ENCODE results near the gene CDH7. TPM values are rescaled to one million over a fixed set of nuclear protein-coding genes. Genes with fewer than 3 reads are reported as not detected.

CDH7 gene
- total RNA-seq, 1 experiment from 2014 or later: not detected

- POLR2A ChIA-PET: no interaction called here
- no peaks in the 10 kb centered on the region for H3K36me3 ChIP-seq (ENCODE audit: control insufficient read depth, insufficient read depth, low read length)
- H3K4me3 ChIP-seq (ENCODE audit: low read depth in 2 of 2, low read length in 2 of 2): no peak overlapping the region
- no peaks in the 10 kb centered on the region for H3K4me1 ChIP-seq (ENCODE audit: control insufficient read depth, insufficient read depth, low read length)
- intact Hi-C loops (cut with micrococcal nuclease; ENCODE audit: unreplicated experiment): no loop called here
- BruUV-seq (replicated peaks): no TSS peak
- no peak for TF ChIP-seq CTCF (IDR thresholded peaks at IDR 0.05)
- TF ChIP-seq REST (IDR thresholded peaks at IDR 0.05; ENCODE audit: insufficient read depth in 1 of 2, low read depth in 2 of 2, low read length in 1 of 2): no peak
- TF ChIP-seq POLR2AphosphoS5 (IDR thresholded peaks at IDR 0.05; ENCODE audit: low read depth, low read length): no peak
- no peak for TF ChIP-seq TCF7L2 (IDR thresholded peaks at IDR 0.05; ENCODE audit: low read depth, low read length)
- TF ChIP-seq SIN3A (IDR thresholded peaks at IDR 0.05; ENCODE audit: borderline replicate concordance, insufficient read depth, low read depth, low read length): no peak
- no peak overlapping the region for H3K27ac ChIP-seq (ENCODE audit: low read length)
- in situ Hi-C loops (cut with HindIII; ENCODE audit: low pct_unique_long_range_greater_than_20kb, low sequenced_read_pairs): no loop called here
- H3K27me3 ChIP-seq (ENCODE audit: control insufficient read depth, insufficient read depth, low read length): no peaks in the 10 kb centered on the region
- no peaks in the 10 kb centered on the region for H3K9me3 ChIP-seq (ENCODE audit: control insufficient read depth, insufficient read depth, low read depth, low read length)
- ATAC-seq (no peak), DNase-seq (ENCODE audit: low read depth, low spot score) (no peak)
- CTCF ChIA-PET: no interaction called here
These were observed 171.3 kb downstream of the CDH7 start for GRCh38 chr18:65922103-65922502.

GRCh38 chr18:65924904-65925303 lies 174.1 kb downstream of the CDH7 start:
- Histone ChIP-seq H3K27ac (ENCODE audit: low read length) (no peak overlapping the region), H3K4me1 (ENCODE audit: control insufficient read depth, insufficient read depth, low read length) (no peaks in the 10 kb centered on the region), H3K36me3 (ENCODE audit: control insufficient read depth, insufficient read depth, low read length) (no peaks in the 10 kb centered on the region), H3K9me3 (ENCODE audit: control insufficient read depth, insufficient read depth, low read depth, low read length) (no peaks in the 10 kb centered on the region), H3K4me3 (ENCODE audit: low read depth in 2 of 2, low read length in 2 of 2) (no peak overlapping the region), H3K27me3 (ENCODE audit: control insufficient read depth, insufficient read depth, low read length) (no peaks in the 10 kb centered on the region)
- intact Hi-C loops (cut with micrococcal nuclease; ENCODE audit: unreplicated experiment): no loop called here
- in situ Hi-C loops (cut with HindIII; ENCODE audit: low pct_unique_long_range_greater_than_20kb, low sequenced_read_pairs): no loop called here
- DNase-seq (ENCODE audit: low read depth, low spot score) (no peak), ATAC-seq (no peak)
- POLR2A ChIA-PET: no interaction called here
- TF ChIP-seq POLR2AphosphoS5 (IDR thresholded peaks at IDR 0.05; ENCODE audit: low read depth, low read length): no peak
- TF ChIP-seq CTCF (IDR thresholded peaks at IDR 0.05): no peak
- TF ChIP-seq SIN3A (IDR thresholded peaks at IDR 0.05; ENCODE audit: borderline replicate concordance, insufficient read depth, low read depth, low read length): no peak
- TF ChIP-seq REST (IDR thresholded peaks at IDR 0.05; ENCODE audit: insufficient read depth in 1 of 2, low read depth in 2 of 2, low read length in 1 of 2): no peak
- TF ChIP-seq TCF7L2 (IDR thresholded peaks at IDR 0.05; ENCODE audit: low read depth, low read length): no peak
- CTCF ChIA-PET: no interaction called here
- no TSS peak for BruUV-seq (replicated peaks)
